H9 (cell line): ENCODE data around the gene MAZ. TPM values are rescaled to one million over a fixed set of nuclear protein-coding genes. Genes with fewer than 3 reads are reported as not detected.
"Not testable (repeated sequence)": the region's sequence is repeated elsewhere in the genome, so short reads cannot be mapped to it uniquely, and the experiment has no call there.

Source experiments
- DNase-seq: peaks from one replicate; pipeline ENCODE4 v3.0.0-alpha.2; 2017
- H2AFZ ChIP-seq: one replicate; pipeline ENCODE4 v1.6.1; 2013; ENCODE audit warnings: mild to moderate bottlenecking, low read length, control low read depth, moderate library complexity
- H2AK5ac ChIP-seq: 2 replicates; pipeline ENCODE4 v1.6.1; 2013; ENCODE audit warnings: low read length, control low read depth, mixed read lengths; ENCODE audit not compliant: insufficient read length
- H2BK120ac ChIP-seq: one replicate; pipeline ENCODE4 v1.6.1; 2013; ENCODE audit warnings: low read depth, mild to moderate bottlenecking, low read length, control low read depth, inconsistent platforms; ENCODE audit not compliant: poor library complexity, severe bottlenecking
- H2BK12ac ChIP-seq: 2 replicates; pipeline ENCODE4 v1.6.1; 2013; ENCODE audit warnings: low read length, control low read depth, mixed read lengths, low read depth; ENCODE audit not compliant: insufficient read length
- H2BK15ac ChIP-seq: 2 replicates; pipeline ENCODE4 v1.6.1; 2013; ENCODE audit warnings: low read depth, low read length, control low read depth
- H2BK20ac ChIP-seq: one replicate; pipeline ENCODE4 v1.6.1; 2013; ENCODE audit warnings: low read depth, mild to moderate bottlenecking, low read length, control low read depth, inconsistent platforms; ENCODE audit not compliant: poor library complexity, severe bottlenecking
- H2BK5ac ChIP-seq: 2 replicates; pipeline ENCODE4 v1.6.1; 2013; ENCODE audit warnings: low read length, control low read depth, mixed read lengths; ENCODE audit not compliant: insufficient read length
- H3K14ac ChIP-seq: 2 replicates; pipeline ENCODE4 v1.6.1; 2013; ENCODE audit warnings: low read length, control low read depth; ENCODE audit not compliant: insufficient read depth
- H3K18ac ChIP-seq: 2 replicates; pipeline ENCODE4 v1.6.1; 2013; ENCODE audit warnings: low read depth, mild to moderate bottlenecking, mixed read lengths, low read length, control low read depth; ENCODE audit not compliant: insufficient read length
- H3K23ac ChIP-seq: 2 replicates; pipeline ENCODE4 v1.6.1; 2013; ENCODE audit warnings: low read length, control low read depth, mixed read lengths, low read depth; ENCODE audit not compliant: insufficient read length
- H3K23me2 ChIP-seq: 2 replicates; pipeline ENCODE4 v1.6.1; 2013; ENCODE audit warnings: low read depth, mild to moderate bottlenecking, mixed read lengths, low read length, control low read depth; ENCODE audit not compliant: insufficient read length, poor library complexity, severe bottlenecking
- H3K27ac ChIP-seq: 2 replicates; pipeline ENCODE4 v1.5.1; 2013; ENCODE audit warnings: low read length, control low read depth, mixed read lengths, low read depth; ENCODE audit not compliant: insufficient read length
- H3K27me3 ChIP-seq: 2 replicates; pipeline ENCODE4 v1.6.1; 2013; ENCODE audit warnings: low read length, control low read depth, inconsistent platforms; ENCODE audit not compliant: insufficient read depth
- H3K4ac ChIP-seq: 2 replicates; pipeline ENCODE4 v1.6.1; 2013; ENCODE audit warnings: low read depth, mild to moderate bottlenecking, control low read depth, inconsistent platforms, low read length, moderate library complexity
- H3K4me1 ChIP-seq: 2 replicates; pipeline ENCODE4 v1.6.1; 2013; ENCODE audit warnings: low read length, control low read depth, inconsistent platforms; ENCODE audit not compliant: insufficient read depth
- H3K4me2 ChIP-seq: 2 replicates; pipeline ENCODE4 v1.6.1; 2013; ENCODE audit warnings: low read length, control low read depth, mixed read lengths; ENCODE audit not compliant: insufficient read length, insufficient read depth
- H3K56ac ChIP-seq: 2 replicates; pipeline ENCODE4 v1.6.1; 2013; ENCODE audit warnings: low read depth, mild to moderate bottlenecking, mixed read lengths, low read length, control low read depth; ENCODE audit not compliant: insufficient read length
- H3K79me1 ChIP-seq: 2 replicates; pipeline ENCODE4 v1.6.1; 2013; ENCODE audit warnings: low read depth, mild to moderate bottlenecking, moderate library complexity, low read length, control low read depth, inconsistent platforms; ENCODE audit not compliant: insufficient read depth, poor library complexity, severe bottlenecking
- H3K79me2 ChIP-seq: 2 replicates; pipeline ENCODE4 v1.6.1; 2013; ENCODE audit warnings: low read length, control low read depth, inconsistent platforms; ENCODE audit not compliant: insufficient read depth
- H3K9ac ChIP-seq: 2 replicates; pipeline ENCODE4 v1.6.1; 2013; ENCODE audit warnings: low read length, control low read depth, mixed read lengths; ENCODE audit not compliant: insufficient read length; ENCODE audit errors: extremely low read depth
- H3K9me3 ChIP-seq: one replicate; pipeline ENCODE4 v1.6.1; 2013; ENCODE audit warnings: low read depth, low read length, inconsistent platforms; ENCODE audit not compliant: control insufficient read depth
- H3T11ph ChIP-seq: one replicate; pipeline ENCODE4 v1.6.1; 2013; ENCODE audit warnings: mild to moderate bottlenecking, low read length, control low read depth, inconsistent platforms
- H4K20me1 ChIP-seq: one replicate; pipeline ENCODE4 v1.6.1; 2013; ENCODE audit not compliant: control insufficient read depth, insufficient read length, insufficient read depth
- H4K5ac ChIP-seq: 2 replicates; pipeline ENCODE4 v1.6.1; 2013; ENCODE audit warnings: low read depth, mild to moderate bottlenecking, mixed read lengths, low read length, control low read depth; ENCODE audit not compliant: insufficient read length
- H4K8ac ChIP-seq: replicated peaks from 2 replicates; pipeline ENCODE4 v1.6.1; 2013; ENCODE audit warnings: low read length, control low read depth, mixed read lengths, low read depth; ENCODE audit not compliant: insufficient read length
- H4K91ac ChIP-seq: 2 replicates; pipeline ENCODE4 v1.6.1; 2013; ENCODE audit warnings: low read depth, mild to moderate bottlenecking, moderate library complexity, mixed read lengths, low read length, control low read depth; ENCODE audit not compliant: insufficient read length
- H3K27ac Mint-ChIP-seq, 3 experiments: 2 replicates in 2 of 3; 3 replicates in 1 of 3; pipeline ENCODE4 v1.8.0; 2020 to 2021; ENCODE audit warnings: mixed read lengths in 3 of 3, mild to moderate bottlenecking in 1 of 3, moderate library complexity in 1 of 3
- H3K27me3 Mint-ChIP-seq: 2 replicates; pipeline ENCODE4 v1.8.0; 2021; ENCODE audit warnings: low read depth, mild to moderate bottlenecking, moderate library complexity, mixed read lengths
- H3K36me3 Mint-ChIP-seq, 3 experiments: 2 replicates in 2 of 3; 3 replicates in 1 of 3; pipeline ENCODE4 v1.8.0; 2020 to 2021; ENCODE audit warnings: low read depth in 3 of 3, mixed read lengths in 3 of 3; ENCODE audit not compliant: insufficient read depth in 1 of 3
- H3K4me1 Mint-ChIP-seq, 2 experiments: 2 replicates each; pipeline ENCODE4 v1.8.0; 2020; ENCODE audit warnings: mixed read lengths in 2 of 2
- H3K4me3 Mint-ChIP-seq, 2 experiments: 2 replicates in 1 of 2; 3 replicates in 1 of 2; pipeline ENCODE4 v1.8.0; 2020 to 2021; ENCODE audit warnings: mild to moderate bottlenecking in 2 of 2, mixed read lengths in 2 of 2, moderate library complexity in 1 of 2
- H3K9me3 Mint-ChIP-seq, 2 experiments: 2 replicates in 1 of 2; 3 replicates in 1 of 2; pipeline ENCODE4 v1.8.0; 2020; ENCODE audit warnings: mild to moderate bottlenecking in 2 of 2, mixed read lengths in 2 of 2, moderate library complexity in 1 of 2
- CTCF ChIP-seq: fragments of 200-600 bp; sonication (generic); conservative IDR thresholded peaks from 3 replicates; pipeline ENCODE4 v1.8.0; 2021; ENCODE audit warnings: antibody characterized with exemption, mild to moderate bottlenecking
- WGBS: extraction: QIAGEN DNeasy Blood & Tissue Kit; methylation state at CpG from one replicate; pipeline ENCODE4 v1.1.7; 2013; ENCODE audit warnings: missing lambda C conversion rate, low lambda C conversion rate, mixed read lengths; ENCODE audit not compliant: insufficient read length; ENCODE audit errors: extremely low coverage; 5-methylcytosine and 5-hydroxymethylcytosine counted together
- total RNA-seq: library from RNA; stranded (reverse); gene quantifications from 2 replicates; pipeline ENCODE4 v1.2.1, GENCODE V29; 2021

Gene MAZ
- total RNA-seq, 1 experiment from 2014 or later: 412 TPM

- no peak overlapping the region for H3K9ac ChIP-seq
- no peak overlapping the region for H3K27ac ChIP-seq
- H3K4me2 ChIP-seq: peak overlapping the region; percentile 44
- no peak overlapping the region for H3K23ac ChIP-seq
- no peaks in the 10 kb centered on the region for H3K27me3 ChIP-seq
- peaks cover 2% of the 10 kb centered on the region for H3K23me2 ChIP-seq
- no peaks in the 10 kb centered on the region for H3K79me2 ChIP-seq
- WGBS: no CpG with 5 or more reads among the region's 38 CpGs
- no peak overlapping the region for H2AFZ ChIP-seq
- H4K8ac ChIP-seq: no peak overlapping the region
- H2BK120ac ChIP-seq: no peak overlapping the region
- no peak overlapping the region for H3T11ph ChIP-seq
- no peak overlapping the region for H2BK20ac ChIP-seq
- H4K20me1 ChIP-seq: no peaks in the 10 kb centered on the region
- peaks cover 33% of the 10 kb centered on the region for H3K27me3 Mint-ChIP-seq
- no peak overlapping the region for H4K5ac ChIP-seq
- H4K91ac ChIP-seq: no peak overlapping the region
- no peaks in the 10 kb centered on the region for H3K79me1 ChIP-seq
- H3K56ac ChIP-seq: no peak overlapping the region
- no peak overlapping the region for H2BK15ac ChIP-seq
- peak; percentile 95 for TF ChIP-seq CTCF
- peak overlapping the region in 1 of 3 experiments; percentile 42; a peak in 1 of 7 replicates for H3K27ac Mint-ChIP-seq
- H2AK5ac ChIP-seq: no peak overlapping the region
- no peak overlapping the region for H3K18ac ChIP-seq
- peaks cover 24 to 25% of the 10 kb centered on the region in 2 experiments for H3K4me1 Mint-ChIP-seq
- no peak overlapping the region for H3K14ac ChIP-seq
- peak overlapping the region; percentile 42 to 43 for H3K4me3 Mint-ChIP-seq
- H3K36me3 Mint-ChIP-seq: peaks cover 0 to 1% (median 0%) of the 10 kb centered on the region in 3 experiments; a peak in 1 of 7 replicates
- peaks cover 0 to 2% of the 10 kb centered on the region in 2 experiments; a peak in 3 of 5 replicates for H3K9me3 Mint-ChIP-seq
- H3K9me3 ChIP-seq: no peaks in the 10 kb centered on the region
- no peak overlapping the region for H3K4ac ChIP-seq
- no peak overlapping the region for H2BK5ac ChIP-seq
- no peak overlapping the region for H2BK12ac ChIP-seq
- H3K4me1 ChIP-seq: no peaks in the 10 kb centered on the region; the same call in 1 of the 2 replicates
- DNase-seq: peak; percentile 92
Observed at GRCh38 chr16:29784901-29785500, 21.3 kb upstream of the MAZ start.

GRCh38 chr16:29787155-29787554 lies 19.2 kb upstream of the MAZ start:
- not testable (repeated sequence) for H3K4me2 ChIP-seq, H3T11ph ChIP-seq, H4K8ac ChIP-seq, DNase-seq, H3K23ac ChIP-seq, H2BK120ac ChIP-seq, H3K79me1 ChIP-seq, H3K9ac ChIP-seq, H3K27ac ChIP-seq, H3K14ac ChIP-seq, H3K27ac Mint-ChIP-seq, H3K4me3 Mint-ChIP-seq, H3K23me2 ChIP-seq, H4K5ac ChIP-seq, H3K56ac ChIP-seq, H3K9me3 ChIP-seq, H3K4ac ChIP-seq, H2BK20ac ChIP-seq, H4K91ac ChIP-seq, H4K20me1 ChIP-seq, H3K27me3 ChIP-seq, H2BK12ac ChIP-seq, H3K4me1 ChIP-seq, H2BK15ac ChIP-seq, H3K9me3 Mint-ChIP-seq, H2AFZ ChIP-seq, H3K18ac ChIP-seq, H2AK5ac ChIP-seq, H2BK5ac ChIP-seq
- Mint-ChIP-seq H3K27me3 (peaks cover 20% of the 10 kb centered on the region), H3K36me3 (peaks cover 4 to 11% (median 6%) of the 10 kb centered on the region in 3 experiments; a peak in 5 of 7 replicates), H3K4me1 (peaks cover 32 to 33% of the 10 kb centered on the region in 2 experiments)
- H3K79me2 ChIP-seq: peaks cover 13% of the 10 kb centered on the region
- WGBS: no CpG with 5 or more reads among the region's 4 CpGs
